ENCODE measurements around the gene AVL9.
"Not testable (repeated sequence)": the region's sequence is repeated elsewhere in the genome, so short reads cannot be mapped to it uniquely, and the experiment has no call there.

AVL9 gene

GRCh38 chr7:32496052-32496813 is 944 bp downstream of the AVL9 start:
- DNase-seq (ENCODE audit: low read depth), result no peak

GRCh38 chr7:32499755-32500154 is 4.5 kb downstream of the AVL9 start:
- DNase-seq (ENCODE audit: low read depth), result not testable (repeated sequence)

- not testable (repeated sequence) for DNase-seq (ENCODE audit: low read depth)
These were observed 4.9 kb downstream of the AVL9 start for GRCh38 chr7:32500216-32500615.

- DNase-seq (ENCODE audit: low read depth), result no peak
These were observed 5.6 kb downstream of the AVL9 start for GRCh38 chr7:32500922-32501341.

GRCh38 chr7:32501522-32501921 is 6.2 kb downstream of the AVL9 start:
- no peak for DNase-seq (ENCODE audit: low read depth)

GRCh38 chr7:32502728-32503127 is 7.4 kb downstream of the AVL9 start:
- no peak for DNase-seq (ENCODE audit: low read depth)

- no peak for DNase-seq (ENCODE audit: low read depth)
These were observed 11.2 kb downstream of the AVL9 start for GRCh38 chr7:32506266-32507054.

- DNase-seq (ENCODE audit: low read depth), result no peak
These were observed 12.1 kb downstream of the AVL9 start for GRCh38 chr7:32507414-32507813.

GRCh38 chr7:32511791-32512190 is 16.5 kb downstream of the AVL9 start:
- no peak for DNase-seq (ENCODE audit: low read depth)

GRCh38 chr7:32513210-32513609 is 17.9 kb downstream of the AVL9 start:
- no peak for DNase-seq (ENCODE audit: low read depth)

GRCh38 chr7:32515890-32516550 is 20.7 kb downstream of the AVL9 start:
- no peak for DNase-seq (ENCODE audit: low read depth)

- no peak for DNase-seq (ENCODE audit: low read depth)
These were observed 21.3 kb downstream of the AVL9 start for GRCh38 chr7:32516551-32517100.

- DNase-seq (ENCODE audit: low read depth), result no peak
These were observed 23.3 kb downstream of the AVL9 start for GRCh38 chr7:32518534-32519140.

- DNase-seq (ENCODE audit: low read depth), result no peak
These were observed 24.5 kb downstream of the AVL9 start for GRCh38 chr7:32519763-32520162.

GRCh38 chr7:32522746-32523530 is 27.6 kb downstream of the AVL9 start:
- DNase-seq (ENCODE audit: low read depth), result no peak

- no peak for DNase-seq (ENCODE audit: low read depth)
These were observed 29.3 kb downstream of the AVL9 start for GRCh38 chr7:32524631-32525030.

GRCh38 chr7:32525839-32526238 is 30.6 kb downstream of the AVL9 start:
- no peak for DNase-seq (ENCODE audit: low read depth)

GRCh38 chr7:32531402-32531801 is 36.1 kb downstream of the AVL9 start:
- no peak for DNase-seq (ENCODE audit: low read depth)

- no peak for DNase-seq (ENCODE audit: low read depth)
These were observed 36.8 kb downstream of the AVL9 start for GRCh38 chr7:32532086-32532485.

GRCh38 chr7:32532716-32533115 is 37.4 kb downstream of the AVL9 start:
- no peak for DNase-seq (ENCODE audit: low read depth)

GRCh38 chr7:32533276-32534029 is 38.2 kb downstream of the AVL9 start:
- no peak for DNase-seq (ENCODE audit: low read depth)
